SIG-M5 treated with dmso at 0.1 percent for 504 hours (cell line): ENCODE results near the gene USP40.
A peak's percentile ranks its signal among the peaks of the same experiment; 100 is the strongest.

ENCODE experiments used
- DNase-seq: peaks from one replicate; lab custom pipeline; 2025; ENCODE audit not compliant: unreplicated experiment; lab: John Stamatoyannopoulos, UW

USP40 gene

DNA sequence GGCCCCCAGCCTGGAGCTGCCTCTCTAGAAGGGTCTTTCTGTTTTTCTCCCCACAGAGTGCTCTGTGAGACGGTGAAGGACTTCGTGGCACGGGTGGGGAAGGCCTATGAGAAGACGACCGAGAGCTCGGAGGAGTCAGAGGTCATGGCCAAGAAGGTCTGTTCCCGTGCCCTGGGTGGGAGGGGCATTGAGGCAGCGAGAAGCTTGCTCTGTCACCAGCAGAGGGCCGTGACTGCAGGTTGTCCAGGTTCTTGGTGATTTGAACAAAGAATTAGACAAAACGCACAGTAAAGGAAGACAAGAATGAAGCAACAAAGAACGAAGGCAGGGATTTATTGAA lies 118.4 kb downstream of the USP40 start:
- no peak for DNase-seq

- no peak for DNase-seq
Measured at GRCh38 chr2:233447506-233448219, 118.9 kb downstream of the USP40 start.

DNA sequence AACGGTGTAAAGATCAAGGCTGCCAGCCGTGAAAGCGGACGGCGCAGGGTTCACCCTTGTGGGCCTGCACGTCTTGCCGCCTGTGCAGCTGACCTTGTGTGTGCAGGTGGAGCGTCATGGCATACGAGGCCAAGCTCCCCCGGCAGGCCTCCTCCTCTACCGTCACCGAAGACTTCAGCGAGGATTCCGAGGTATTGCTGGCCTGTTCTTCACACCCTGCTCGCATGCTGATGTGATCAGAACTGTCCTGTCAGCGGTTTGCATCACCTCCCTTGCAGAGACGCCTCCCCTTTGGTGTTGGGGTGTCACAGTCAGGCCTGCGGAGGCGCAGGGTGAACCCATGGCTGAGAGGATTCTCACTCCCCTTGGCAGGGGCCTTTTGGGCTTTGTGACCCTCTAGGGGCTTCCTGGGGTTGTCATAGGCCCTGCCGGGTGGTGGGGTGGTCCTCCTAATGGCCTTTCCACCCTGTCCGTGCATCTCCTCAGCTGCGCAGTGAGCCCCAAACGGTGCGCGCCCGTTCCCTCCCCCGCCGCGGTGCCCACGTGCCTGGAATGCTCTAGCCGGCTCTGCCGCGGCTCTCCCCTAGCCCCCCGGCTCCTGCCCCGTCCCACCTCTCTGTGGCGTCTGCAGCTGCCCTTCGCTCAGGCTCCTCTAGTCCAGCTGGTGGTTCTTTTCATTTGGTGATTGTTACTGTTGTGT lies 119.8 kb downstream of the USP40 start:
- DNase-seq = no peak

GRCh38 chr2:233446121-233446520 lies 120.5 kb downstream of the USP40 start:
- no peak for DNase-seq

DNA sequence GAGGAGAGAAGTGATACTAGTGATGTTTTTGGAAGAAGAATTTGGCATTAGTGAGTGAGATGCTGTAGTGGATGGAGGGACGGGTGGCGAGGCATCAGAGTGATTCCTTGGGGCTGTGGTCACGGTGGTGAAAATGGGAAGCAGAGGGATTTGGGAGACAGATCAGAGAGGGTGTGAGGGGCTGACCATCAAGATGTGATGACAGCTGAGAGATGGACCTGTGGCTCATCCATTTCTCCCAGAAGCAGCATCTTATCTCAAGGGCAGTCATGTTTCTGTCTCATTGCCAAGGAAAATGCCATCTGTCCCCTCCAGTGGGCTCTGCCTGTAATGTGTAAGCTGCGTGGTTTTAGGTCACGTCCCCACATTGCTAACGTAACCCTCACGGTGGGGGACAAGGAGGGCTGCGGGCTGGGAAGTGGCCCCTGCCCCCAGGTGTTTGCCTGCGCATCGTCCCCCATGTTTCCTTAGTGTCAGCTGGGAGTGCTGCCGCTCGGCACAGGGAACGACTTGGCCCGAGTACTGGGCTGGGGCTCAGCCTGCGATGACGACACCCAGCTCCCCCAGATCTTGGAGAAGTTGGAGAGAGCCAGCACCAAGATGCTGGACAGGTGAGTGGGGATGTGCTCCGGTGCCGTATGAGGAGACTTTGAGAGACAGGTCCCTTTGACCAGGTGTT lies 121.3 kb downstream of the USP40 start:
- DNase-seq = no peak

- no peak for DNase-seq
Measured at GRCh38 chr2:233444501-233444900, 122.1 kb downstream of the USP40 start.

DNA sequence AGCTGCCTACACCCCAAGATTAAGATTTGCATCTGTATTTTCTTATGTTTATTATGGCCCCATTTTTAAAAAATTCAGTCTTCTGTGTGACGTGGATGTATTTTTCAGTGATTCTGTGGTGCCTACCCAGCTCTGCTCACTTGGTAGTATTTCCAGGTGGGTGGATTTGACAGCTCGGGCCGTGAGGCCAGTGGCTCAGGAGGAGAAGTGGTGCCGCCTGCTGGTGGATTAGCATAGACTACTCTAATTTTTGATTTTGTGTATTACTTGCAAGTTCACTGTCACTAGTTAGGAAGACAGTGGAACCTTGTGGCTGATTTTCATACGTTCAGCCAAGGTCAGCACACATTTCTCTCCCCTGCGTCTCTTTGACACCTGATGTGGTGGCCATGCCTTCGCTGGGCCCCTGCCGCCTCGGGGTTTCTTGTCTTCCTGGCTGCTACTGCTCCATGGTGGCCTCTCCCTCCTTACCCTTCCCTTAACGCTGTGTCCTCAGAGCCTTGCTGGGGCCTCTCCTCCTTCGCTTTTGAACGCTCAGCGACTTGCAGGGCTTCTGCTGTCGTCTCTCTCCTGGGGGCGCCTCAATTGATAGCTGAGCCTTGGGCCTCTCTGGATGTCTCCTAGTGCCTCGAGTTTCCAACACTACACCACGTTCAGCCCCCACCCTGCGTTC lies 122.9 kb downstream of the USP40 start:
- peak; percentile 68 for DNase-seq

- DNase-seq = no peak
Measured at GRCh38 chr2:233442028-233442310, 124.6 kb downstream of the USP40 start.

GRCh38 chr2:233441161-233442027 lies 125.2 kb downstream of the USP40 start:
- DNase-seq = no peak

- DNase-seq = no peak
Measured at GRCh38 chr2:233440714-233441113, 125.9 kb downstream of the USP40 start.

- no peak for DNase-seq
Measured at GRCh38 chr2:233440314-233440713, 126.3 kb downstream of the USP40 start.

- no peak for DNase-seq
Measured at GRCh38 chr2:233439191-233439590, 127.4 kb downstream of the USP40 start.

DNA sequence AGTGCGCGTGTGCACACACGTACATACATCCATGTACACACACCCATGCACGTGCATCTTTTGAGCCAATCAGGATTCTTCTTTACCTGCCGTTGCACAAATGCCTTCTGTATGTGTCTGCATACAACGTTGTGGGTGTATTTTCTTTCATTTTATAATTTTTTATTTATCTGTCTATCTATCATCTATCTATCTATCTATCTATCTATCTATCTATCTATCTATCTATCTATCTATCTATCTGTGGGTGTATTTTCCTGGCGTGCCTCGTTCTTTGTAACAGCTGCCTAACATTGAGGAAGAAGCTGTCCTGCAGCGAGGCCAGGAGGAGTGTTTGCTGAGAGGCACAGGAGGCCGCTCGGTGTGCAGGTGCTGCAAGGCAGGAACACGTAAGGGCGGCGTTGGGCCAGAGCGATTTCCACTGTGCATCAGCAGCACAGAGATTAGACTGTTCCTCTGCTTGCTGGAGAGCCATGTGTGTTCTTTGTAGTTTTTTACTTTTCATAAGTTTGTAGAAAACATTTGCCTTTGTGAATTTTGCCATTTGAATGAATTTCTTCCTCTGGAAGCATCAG lies 127.9 kb downstream of the USP40 start:
- DNase-seq = no peak

DNA sequence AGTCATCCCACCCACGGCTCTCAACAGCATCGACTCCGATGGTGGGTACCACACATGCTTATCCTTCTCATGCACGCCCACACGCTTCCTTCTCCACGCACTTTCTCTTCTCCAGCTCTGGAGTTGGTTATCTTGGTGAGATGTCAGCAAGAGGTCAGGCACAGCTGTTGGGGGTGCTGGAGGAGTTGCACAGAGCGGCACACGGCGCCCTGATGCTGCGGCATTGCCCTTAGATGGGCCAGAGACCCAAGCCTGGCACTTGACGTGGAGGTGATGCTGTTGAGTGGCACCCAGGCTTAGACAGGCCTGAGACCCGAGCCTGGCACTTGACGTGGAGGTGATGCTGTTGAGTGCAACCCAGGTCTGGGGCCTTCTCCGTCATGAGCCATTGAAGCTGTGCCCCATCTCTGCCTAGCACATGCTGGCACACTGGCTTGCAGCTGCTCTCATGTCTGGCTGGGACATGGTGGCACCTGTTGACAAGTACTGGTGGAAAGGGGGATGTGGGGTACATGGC lies 129.1 kb downstream of the USP40 start:
- no peak for DNase-seq

- no peak for DNase-seq
Measured at GRCh38 chr2:233436691-233437438, 129.7 kb downstream of the USP40 start.

DNA sequence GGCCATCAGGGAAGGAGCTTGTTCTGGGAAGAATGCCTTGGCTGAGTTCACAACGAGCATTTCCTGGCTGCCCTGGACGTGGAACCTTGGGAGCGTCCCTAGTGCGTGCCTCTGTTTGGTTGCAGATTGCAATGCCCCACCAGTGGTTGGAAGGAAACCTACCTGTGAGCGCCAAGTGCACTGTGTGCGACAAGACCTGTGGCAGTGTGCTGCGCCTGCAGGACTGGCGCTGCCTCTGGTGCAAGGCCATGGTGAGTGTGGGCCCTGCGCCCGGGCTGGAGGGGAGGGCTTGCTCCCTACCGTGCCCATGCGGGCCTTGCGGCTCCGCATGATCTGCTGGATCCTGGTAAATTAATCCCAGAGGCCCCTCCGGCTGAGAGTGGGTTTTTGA lies 130.4 kb downstream of the USP40 start:
- no peak for DNase-seq

DNA sequence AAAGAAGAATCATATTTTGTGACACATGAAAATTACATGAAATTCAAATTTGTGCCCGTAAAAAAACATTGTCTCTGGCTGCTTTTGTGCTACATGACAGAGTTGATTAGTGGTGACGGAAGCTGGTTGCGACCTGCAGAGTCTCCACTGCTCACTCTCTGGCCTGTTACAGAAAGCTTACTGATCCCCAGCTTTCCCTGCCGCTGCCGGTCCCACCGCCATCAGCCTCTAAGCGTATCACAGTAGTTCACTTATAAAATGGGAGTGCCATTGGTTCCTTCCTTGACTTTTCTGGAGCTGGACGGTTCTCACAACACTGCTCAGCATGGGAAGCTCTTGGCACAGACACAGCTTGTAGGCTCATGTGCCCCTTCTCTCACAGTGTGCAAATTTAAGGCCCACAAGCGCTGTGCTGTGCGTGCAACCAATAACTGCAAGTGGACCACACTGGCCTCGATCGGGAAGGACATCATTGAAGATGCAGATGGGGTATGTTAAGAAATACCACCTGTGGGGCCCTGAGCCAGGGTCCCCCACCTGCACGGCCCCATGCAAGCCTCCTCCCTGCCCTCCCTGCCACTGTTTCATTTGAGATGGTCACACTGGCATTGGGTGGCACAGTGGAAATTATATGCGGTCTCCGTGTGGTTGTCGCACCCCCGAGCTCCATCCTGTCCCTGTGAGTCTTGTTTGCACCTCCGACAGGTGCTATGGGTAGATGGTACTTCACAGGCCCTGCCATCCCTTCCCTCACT lies 131.0 kb downstream of the USP40 start:
- no peak for DNase-seq

GRCh38 chr2:233434666-233435330 lies 131.8 kb downstream of the USP40 start:
- peak; percentile 54 for DNase-seq
